Mesenchymal stem cell (in vitro differentiated cells and primary cell): Measurements from ENCODE around the gene UXS1.

Source experiments
- DNase-seq: peaks from one replicate; pipeline ENCODE4 v3.0.0-alpha.2; 2013
- H2AFZ ChIP-seq: one replicate; pipeline ENCODE4 v1.6.1; 2013; ENCODE audit warnings: low read depth, mild to moderate bottlenecking, control low read depth, inconsistent platforms, low read length, moderate library complexity
- H2AK5ac ChIP-seq: 2 replicates; pipeline ENCODE4 v1.6.1; 2013; ENCODE audit warnings: low read length, moderate library complexity, mild to moderate bottlenecking, inconsistent platforms; ENCODE audit not compliant: severe bottlenecking
- H2BK120ac ChIP-seq: one replicate; pipeline ENCODE4 v1.6.1; 2013; ENCODE audit warnings: low read depth, mild to moderate bottlenecking, inconsistent platforms, low read length, moderate library complexity
- H2BK12ac ChIP-seq, 2 experiments: one replicate each; pipeline ENCODE4 v1.6.1; 2013; ENCODE audit warnings: inconsistent platforms in 2 of 2, low read length in 2 of 2, mild to moderate bottlenecking in 2 of 2, moderate library complexity in 2 of 2, control low read depth in 1 of 2
- H2BK15ac ChIP-seq: one replicate; pipeline ENCODE4 v1.6.1; 2013; ENCODE audit warnings: mild to moderate bottlenecking, low read depth, inconsistent platforms; ENCODE audit not compliant: poor library complexity, severe bottlenecking
- H2BK5ac ChIP-seq: 2 replicates; pipeline ENCODE4 v1.6.1; 2013; ENCODE audit warnings: low read depth, mild to moderate bottlenecking, low read length, control low read depth, inconsistent platforms; ENCODE audit not compliant: poor library complexity, severe bottlenecking
- H3K14ac ChIP-seq, 2 experiments: one replicate each; pipeline ENCODE4 v1.6.1; 2013; ENCODE audit warnings: inconsistent platforms in 2 of 2, low read length in 2 of 2, control low read depth in 1 of 2, mild to moderate bottlenecking in 1 of 2, moderate library complexity in 1 of 2
- H3K18ac ChIP-seq, 2 experiments: one replicate each; pipeline ENCODE4 v1.6.1; 2013; ENCODE audit warnings: inconsistent platforms in 2 of 2, low read length in 2 of 2, control low read depth in 1 of 2, low read depth in 1 of 2, mild to moderate bottlenecking in 1 of 2
- H3K23ac ChIP-seq, 2 experiments: one replicate each; pipeline ENCODE4 v1.6.1; 2013; ENCODE audit warnings: inconsistent platforms in 2 of 2, low read length in 2 of 2, mild to moderate bottlenecking in 2 of 2, moderate library complexity in 2 of 2, control low read depth in 1 of 2
- H3K27ac ChIP-seq: 2 replicates; pipeline ENCODE4 v1.5.1; 2013; ENCODE audit warnings: mild to moderate bottlenecking, moderate library complexity, low read length, control low read depth, inconsistent platforms; ENCODE audit not compliant: poor library complexity, severe bottlenecking
- H3K27me3 ChIP-seq, 2 experiments: 2 replicates each; pipeline versions ENCODE4 v1.6.1 to v1.7.0; 2013; ENCODE audit warnings: low read length in 2 of 2, mild to moderate bottlenecking in 2 of 2, moderate library complexity in 2 of 2, control low read depth in 1 of 2, inconsistent platforms in 1 of 2; ENCODE audit not compliant: control insufficient read depth in 1 of 2, insufficient read depth in 1 of 2
- H3K36me3 ChIP-seq, 2 experiments: 2 replicates each; pipeline versions ENCODE4 v1.6.1 to v1.7.0; 2013; ENCODE audit warnings: low read length in 2 of 2, control low read depth in 1 of 2, inconsistent platforms in 1 of 2, low read depth in 1 of 2, mild to moderate bottlenecking in 1 of 2; ENCODE audit not compliant: insufficient read depth in 2 of 2, control insufficient read depth in 1 of 2
- H3K4ac ChIP-seq, 2 experiments: one replicate each; pipeline ENCODE4 v1.6.1; 2013; ENCODE audit warnings: inconsistent platforms in 2 of 2, low read length in 2 of 2, mild to moderate bottlenecking in 2 of 2, moderate library complexity in 2 of 2, control low read depth in 1 of 2, low read depth in 1 of 2
- H3K4me1 ChIP-seq: 2 replicates; pipeline ENCODE4 v1.6.1; 2013; ENCODE audit warnings: low read depth, low read length, control low read depth; ENCODE audit not compliant: control insufficient read depth, insufficient read depth
- H3K4me2 ChIP-seq: 2 replicates; pipeline ENCODE4 v1.6.1; 2013; ENCODE audit warnings: low read length, mild to moderate bottlenecking, inconsistent platforms; ENCODE audit not compliant: poor library complexity, severe bottlenecking
- H3K4me3 ChIP-seq, 2 experiments: 2 replicates each; pipeline versions ENCODE4 v1.5.1 to v1.7.0; 2013; ENCODE audit warnings: low read length in 2 of 2, mild to moderate bottlenecking in 2 of 2, control low read depth in 1 of 2, low read depth in 1 of 2; ENCODE audit not compliant: insufficient read depth in 1 of 2
- H3K79me1 ChIP-seq: replicated peaks from 2 replicates; pipeline ENCODE4 v1.6.1; 2013; ENCODE audit warnings: mild to moderate bottlenecking, control low read depth, low read length, inconsistent platforms; ENCODE audit not compliant: poor library complexity, severe bottlenecking
- H3K9ac ChIP-seq: 2 replicates; pipeline ENCODE4 v1.7.0; 2013; ENCODE audit warnings: mild to moderate bottlenecking, low read length, moderate library complexity
- H3K9me3 ChIP-seq: 2 replicates; pipeline ENCODE4 v1.7.0; 2013; ENCODE audit warnings: mild to moderate bottlenecking, low read length; ENCODE audit not compliant: control insufficient read depth
- H4K8ac ChIP-seq: one replicate; pipeline ENCODE4 v1.6.1; 2013; ENCODE audit warnings: inconsistent platforms, mild to moderate bottlenecking, low read length, moderate library complexity
- H4K91ac ChIP-seq: one replicate; pipeline ENCODE4 v1.6.1; 2013; ENCODE audit warnings: mild to moderate bottlenecking, low read length, inconsistent platforms
- WGBS: methylation state at CpG from one replicate; pipeline ENCODE4 v1.1.7; 2013; ENCODE audit warnings: mixed read lengths; 5-methylcytosine and 5-hydroxymethylcytosine counted together

UXS1 gene

GRCh38 chr2:106097038-106098000, 96.8 kb downstream of the UXS1 start:
- no peak for DNase-seq
- H2BK120ac ChIP-seq = no peak overlapping the region
- H2AFZ ChIP-seq = no peak overlapping the region
- no peaks in the 10 kb centered on the region for H3K9me3 ChIP-seq
- peaks cover 54 to 59% of the 10 kb centered on the region in 2 experiments for H3K36me3 ChIP-seq
- H2BK15ac ChIP-seq = no peak overlapping the region
- H4K8ac ChIP-seq = no peak overlapping the region
- H2AK5ac ChIP-seq = no peak overlapping the region
- H3K14ac ChIP-seq = peak overlapping the region in 1 of 2 experiments; percentile 11
- WGBS = 96% methylated on average over 26 of the region's 26 CpGs
- H3K9ac ChIP-seq = no peak overlapping the region
- no peak overlapping the region for H3K23ac ChIP-seq
- peaks cover 5% of the 10 kb centered on the region for H3K79me1 ChIP-seq
- no peak overlapping the region for H2BK12ac ChIP-seq
- no peak overlapping the region for H3K4me3 ChIP-seq
- no peak overlapping the region for H2BK5ac ChIP-seq
- no peak overlapping the region for H3K4me2 ChIP-seq
- H3K27ac ChIP-seq = no peak overlapping the region
- no peaks in the 10 kb centered on the region for H3K4me1 ChIP-seq
- no peaks in the 10 kb centered on the region for H3K27me3 ChIP-seq
- H4K91ac ChIP-seq = no peak overlapping the region
- H3K18ac ChIP-seq = no peak overlapping the region
- H3K4ac ChIP-seq = no peak overlapping the region

- Histone ChIP-seq H3K4ac (no peak overlapping the region), H3K4me2 (no peak overlapping the region), H2BK5ac (no peak overlapping the region), H2AK5ac (no peak overlapping the region), H3K9me3 (no peaks in the 10 kb centered on the region), H3K27me3 (no peaks in the 10 kb centered on the region), H3K18ac (no peak overlapping the region), H4K8ac (no peak overlapping the region), H3K9ac (no peak overlapping the region), H2BK12ac (no peak overlapping the region), H2BK15ac (no peak overlapping the region), H3K23ac (no peak overlapping the region), H3K4me3 (no peak overlapping the region), H3K36me3 (peaks cover 55 to 60% of the 10 kb centered on the region in 2 experiments), H3K4me1 (no peaks in the 10 kb centered on the region), H2BK120ac (no peak overlapping the region), H3K27ac (no peak overlapping the region), H2AFZ (no peak overlapping the region), H3K14ac (no peak overlapping the region), H3K79me1 (peaks cover 5% of the 10 kb centered on the region), H4K91ac (no peak overlapping the region)
- WGBS = 90% methylated on average over 12 of the region's 12 CpGs
- DNase-seq = no peak
Observed at GRCh38 chr2:106096299-106097037, 97.6 kb downstream of the UXS1 start.

- Histone ChIP-seq H3K9me3 (no peaks in the 10 kb centered on the region), H2BK15ac (no peak overlapping the region), H3K4me1 (no peaks in the 10 kb centered on the region), H4K8ac (no peak overlapping the region), H3K27ac (no peak overlapping the region), H3K18ac (no peak overlapping the region), H2BK5ac (no peak overlapping the region), H3K4me2 (no peak overlapping the region), H3K23ac (no peak overlapping the region), H2BK120ac (no peak overlapping the region), H3K4me3 (no peak overlapping the region), H2AFZ (no peak overlapping the region), H2AK5ac (no peak overlapping the region), H2BK12ac (no peak overlapping the region), H3K4ac (no peak overlapping the region), H3K27me3 (no peaks in the 10 kb centered on the region), H3K36me3 (peaks cover 53 to 60% of the 10 kb centered on the region in 2 experiments), H3K79me1 (peaks cover 2% of the 10 kb centered on the region), H3K9ac (no peak overlapping the region), H3K14ac (no peak overlapping the region), H4K91ac (no peak overlapping the region)
- 95% methylated on average over 21 of the region's 21 CpGs for WGBS
- no peak for DNase-seq
Observed at GRCh38 chr2:106095478-106096298, 98.4 kb downstream of the UXS1 start.
